Keratinocyte (primary cell): Measurements from ENCODE around the gene CIAO1. TPM values are rescaled to one million over a fixed set of nuclear protein-coding genes. Genes with fewer than 3 reads are reported as not detected.

Source experiments
- DNase-seq: peaks from one replicate; pipeline ENCODE4 v3.0.0-alpha.2; 2011; ENCODE audit warnings: low read depth, missing footprints, low spot score
- FAIRE-seq: peaks from 2 replicates; lab custom pipeline; 2011; peaks lifted over from hg19 to GRCh38; lab: Jason Lieb, UNC
- H2AFZ ChIP-seq: 2 replicates; pipeline ENCODE4 v1.6.0; 2012; ENCODE audit warnings: low read length, control low read depth, inconsistent platforms; ENCODE audit not compliant: control insufficient read depth
- H3K27ac ChIP-seq: 2 replicates; pipeline ENCODE4 v1.5.1; 2011; ENCODE audit warnings: low read length; ENCODE audit not compliant: control insufficient read depth, insufficient read depth
- H3K27me3 ChIP-seq: 3 replicates; pipeline ENCODE4 v1.6.0; 2011; ENCODE audit warnings: low read length; ENCODE audit not compliant: control insufficient read depth, insufficient read depth; ENCODE audit errors: extremely low read depth
- H3K36me3 ChIP-seq, 2 experiments: 2 replicates in 1 of 2; 3 replicates in 1 of 2; pipeline ENCODE4 v1.5.1; 2011; ENCODE audit warnings: low read length in 2 of 2, mild to moderate bottlenecking in 1 of 2; ENCODE audit not compliant: control insufficient read depth in 2 of 2, insufficient read depth in 2 of 2; ENCODE audit errors: extremely low read depth in 1 of 2
- H3K4me1 ChIP-seq: 3 replicates; pipeline ENCODE4 v1.5.1; 2011; ENCODE audit warnings: low read length; ENCODE audit not compliant: control insufficient read depth, insufficient read depth; ENCODE audit errors: extremely low read depth
- H3K4me2 ChIP-seq: 3 replicates; pipeline ENCODE4 v1.6.0; 2011; ENCODE audit warnings: low read depth, low read length; ENCODE audit not compliant: control insufficient read depth, insufficient read depth; ENCODE audit errors: extremely low read depth
- H3K4me3 ChIP-seq, 3 experiments: fragments of 200-600 bp in 1 of 3; sonication (generic) in 1 of 3; 2 replicates in 2 of 3; 3 replicates in 1 of 3; pipeline ENCODE4 v1.5.1; 2011 to 2016; ENCODE audit warnings: low read length in 3 of 3, mild to moderate bottlenecking in 3 of 3, control low read depth in 2 of 3, inconsistent platforms in 1 of 3, low read depth in 1 of 3, mixed read lengths in 1 of 3, mixed run types in 1 of 3, moderate library complexity in 1 of 3; ENCODE audit not compliant: control insufficient read depth in 2 of 3, insufficient read depth in 2 of 3; ENCODE audit errors: extremely low read depth in 1 of 3
- H3K79me2 ChIP-seq: 2 replicates; pipeline ENCODE4 v1.6.0; 2012; ENCODE audit warnings: low read length; ENCODE audit not compliant: control insufficient read depth, insufficient read depth
- H3K9ac ChIP-seq: 3 replicates; pipeline ENCODE4 v1.6.0; 2011; ENCODE audit warnings: low read length; ENCODE audit not compliant: control insufficient read depth, insufficient read depth; ENCODE audit errors: extremely low read depth
- H3K9me1 ChIP-seq: 3 replicates; pipeline ENCODE4 v1.6.0; 2011; ENCODE audit warnings: low read length; ENCODE audit not compliant: control insufficient read depth, insufficient read depth; ENCODE audit errors: extremely low read depth
- H3K9me3 ChIP-seq: 2 replicates; pipeline ENCODE4 v1.5.1; 2012; ENCODE audit warnings: low read depth, low read length; ENCODE audit not compliant: control insufficient read depth
- H4K20me1 ChIP-seq: 3 replicates; pipeline ENCODE4 v1.6.0; 2011; ENCODE audit warnings: low read length; ENCODE audit not compliant: control insufficient read depth, insufficient read depth; ENCODE audit errors: extremely low read depth
- CTCF ChIP-seq, 3 experiments: IDR thresholded peaks in 1 of 3; conservative IDR thresholded peaks in 1 of 3; optimal IDR thresholded peaks in 1 of 3; 2 replicates in 2 of 3; 3 replicates in 1 of 3; pipeline versions ENCODE3 to v1.5.1; 2011; ENCODE audit warnings: low read length in 3 of 3, mild to moderate bottlenecking in 3 of 3, moderate library complexity in 2 of 3, control low read depth in 1 of 3, inconsistent platforms in 1 of 3; ENCODE audit not compliant: insufficient read depth in 2 of 3; ENCODE audit errors: extremely low read depth in 1 of 3
- EZH2 ChIP-seq: IDR thresholded peaks from one replicate; pipeline ENCODE4 v1.6.1; 2012; ENCODE audit warnings: inconsistent platforms, mild to moderate bottlenecking, low read length, moderate library complexity
- dilution Hi-C: fragments of 300-500 bp; cut with MboI; formaldehyde crosslinking; loops from one replicate; pipeline ENCODE4 v1.7.0; 2020; ENCODE audit warnings: low sequenced_read_pairs; ENCODE audit not compliant: extremely low pct_ligation_motif_present
- polyA plus RNA-seq, 5 experiments: library from polyadenylated mRNA; depleted of rRNA in 3 of 5; stranded (reverse) in 3 of 5; stranded (forward) in 1 of 5; unstranded in 1 of 5; fragments of >200 nt; gene quantifications; 1 replicate in 1 of 5; 2 replicates in 3 of 5; 3 replicates in 1 of 5; pipeline versions ENCODE4 v1.2.1 to v1.2.3, GENCODE V29; 2011 to 2012; ENCODE audit warnings: missing spikeins in 2 of 5, low read depth in 1 of 5, low replicate concordance in 1 of 5

CIAO1 gene
- polyA plus RNA-seq, 1 donor (not counting 4 experiments of a cell fraction or from before 2014, with no cell fraction given) = 67.4 TPM

GRCh38 chr2:96249654-96250053, 16.4 kb upstream of the CIAO1 start:
- no peak overlapping the region for H3K27ac ChIP-seq
- H3K4me3 ChIP-seq = no peak overlapping the region
- H3K9ac ChIP-seq = no peak overlapping the region
- no peak overlapping the region for H3K4me2 ChIP-seq
- H3K9me1 ChIP-seq = no peaks in the 10 kb centered on the region
- H3K27me3 ChIP-seq = no peaks in the 10 kb centered on the region
- dilution Hi-C loops = no loop called here
- H3K4me1 ChIP-seq = no peaks in the 10 kb centered on the region
- no peaks in the 10 kb centered on the region for H3K79me2 ChIP-seq
- no peaks in the 10 kb centered on the region for H4K20me1 ChIP-seq
- H2AFZ ChIP-seq = no peak overlapping the region
- peaks cover 17 to 22% of the 10 kb centered on the region in 2 experiments for H3K36me3 ChIP-seq
- TF ChIP-seq CTCF (optimal IDR thresholded peaks at IDR 0.05 in 1 of 3, IDR thresholded peaks at IDR 0.05 in 1 of 3, conservative IDR thresholded peaks at IDR 0.05 in 1 of 3; ENCODE audit: extremely low read depth in 1 of 3, insufficient read depth in 2 of 3, low read length in 3 of 3) (no peak), EZH2 (no peak)
- no peak for FAIRE-seq
- H3K9me3 ChIP-seq = no peaks in the 10 kb centered on the region
- DNase-seq = no peak

GRCh38 chr2:96250188-96250587, 15.8 kb upstream of the CIAO1 start:
- H3K9ac ChIP-seq = no peak overlapping the region
- no peaks in the 10 kb centered on the region for H3K4me1 ChIP-seq
- no peaks in the 10 kb centered on the region for H3K79me2 ChIP-seq
- dilution Hi-C loops = no loop called here
- FAIRE-seq (no peak), DNase-seq (no peak)
- no peak for TF ChIP-seq CTCF (optimal IDR thresholded peaks at IDR 0.05 in 1 of 3, IDR thresholded peaks at IDR 0.05 in 1 of 3, conservative IDR thresholded peaks at IDR 0.05 in 1 of 3; ENCODE audit: extremely low read depth in 1 of 3, insufficient read depth in 2 of 3, low read length in 3 of 3)
- no peak for TF ChIP-seq EZH2
- H3K4me3 ChIP-seq = no peak overlapping the region
- H3K9me3 ChIP-seq = no peaks in the 10 kb centered on the region
- no peaks in the 10 kb centered on the region for H3K27me3 ChIP-seq
- no peak overlapping the region for H3K27ac ChIP-seq
- no peak overlapping the region for H2AFZ ChIP-seq
- no peaks in the 10 kb centered on the region for H3K9me1 ChIP-seq
- peaks cover 21 to 27% of the 10 kb centered on the region in 2 experiments for H3K36me3 ChIP-seq
- H4K20me1 ChIP-seq = no peaks in the 10 kb centered on the region
- no peak overlapping the region for H3K4me2 ChIP-seq
